ENCODE data around the gene RAB11FIP4.
"Not testable (repeated sequence)": the region's sequence is repeated elsewhere in the genome, so short reads cannot be mapped to it uniquely, and the experiment has no call there.

RAB11FIP4 gene, protein sequence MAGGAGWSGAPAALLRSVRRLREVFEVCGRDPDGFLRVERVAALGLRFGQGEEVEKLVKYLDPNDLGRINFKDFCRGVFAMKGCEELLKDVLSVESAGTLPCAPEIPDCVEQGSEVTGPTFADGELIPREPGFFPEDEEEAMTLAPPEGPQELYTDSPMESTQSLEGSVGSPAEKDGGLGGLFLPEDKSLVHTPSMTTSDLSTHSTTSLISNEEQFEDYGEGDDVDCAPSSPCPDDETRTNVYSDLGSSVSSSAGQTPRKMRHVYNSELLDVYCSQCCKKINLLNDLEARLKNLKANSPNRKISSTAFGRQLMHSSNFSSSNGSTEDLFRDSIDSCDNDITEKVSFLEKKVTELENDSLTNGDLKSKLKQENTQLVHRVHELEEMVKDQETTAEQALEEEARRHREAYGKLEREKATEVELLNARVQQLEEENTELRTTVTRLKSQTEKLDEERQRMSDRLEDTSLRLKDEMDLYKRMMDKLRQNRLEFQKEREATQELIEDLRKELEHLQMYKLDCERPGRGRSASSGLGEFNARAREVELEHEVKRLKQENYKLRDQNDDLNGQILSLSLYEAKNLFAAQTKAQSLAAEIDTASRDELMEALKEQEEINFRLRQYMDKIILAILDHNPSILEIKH

DNA sequence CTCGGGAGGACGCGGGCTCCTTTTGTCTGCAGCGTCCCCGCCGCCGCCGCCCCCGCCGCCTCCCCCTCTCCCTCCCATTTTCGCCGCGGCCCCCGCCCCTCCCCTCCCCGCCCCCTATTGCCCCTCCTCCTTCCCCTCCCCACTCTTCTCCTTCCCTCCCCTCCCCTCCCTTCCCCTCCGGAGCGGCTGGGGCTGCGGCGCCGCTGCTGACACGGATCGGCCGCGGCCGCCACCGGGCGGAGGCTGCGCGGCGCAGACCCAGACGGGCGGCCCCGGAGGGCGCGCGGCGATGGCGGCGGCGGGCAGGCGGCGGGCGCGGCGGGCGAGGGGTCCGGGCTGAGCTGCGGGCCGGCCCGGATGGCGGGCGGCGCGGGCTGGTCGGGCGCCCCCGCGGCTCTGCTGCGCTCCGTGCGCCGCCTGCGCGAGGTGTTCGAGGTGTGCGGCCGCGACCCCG, at the start of gene RAB11FIP4:
TSS of gene RAB11FIP4 (plus strand) at position 180 of the 454 bp plus-strand sequence. CDS start at position 358, 178 bp downstream.
- no peak for DNase-seq (ENCODE audit: low spot score)

DNA sequence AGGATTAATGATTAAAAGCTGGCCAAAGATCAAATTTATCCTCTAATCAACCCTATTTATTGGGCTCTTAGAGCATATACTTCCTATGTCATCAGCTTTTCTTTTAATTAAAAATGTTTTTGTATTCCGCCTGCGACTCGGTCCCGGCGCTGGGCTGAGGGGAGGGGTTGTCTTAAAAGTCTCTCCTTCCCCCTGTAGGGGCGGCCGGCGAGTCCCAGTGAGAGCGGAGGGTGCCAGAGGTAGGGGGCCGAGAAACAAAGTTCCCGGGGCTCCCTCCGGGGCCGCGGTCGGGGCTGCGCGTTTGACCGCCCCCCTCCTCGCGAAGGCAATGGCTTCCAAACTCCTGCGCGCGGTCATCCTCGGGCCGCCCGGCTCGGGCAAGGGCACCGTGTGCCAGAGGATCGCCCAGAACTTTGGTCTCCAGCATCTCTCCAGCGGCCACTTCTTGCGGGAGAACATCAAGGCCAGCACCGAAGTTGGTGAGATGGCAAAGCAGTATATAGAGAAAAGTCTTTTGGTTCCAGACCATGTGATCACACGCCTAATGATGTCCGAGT, 46.2 kb upstream of the RAB11FIP4 start:
- not testable (repeated sequence) for DNase-seq (ENCODE audit: low spot score)

DNA sequence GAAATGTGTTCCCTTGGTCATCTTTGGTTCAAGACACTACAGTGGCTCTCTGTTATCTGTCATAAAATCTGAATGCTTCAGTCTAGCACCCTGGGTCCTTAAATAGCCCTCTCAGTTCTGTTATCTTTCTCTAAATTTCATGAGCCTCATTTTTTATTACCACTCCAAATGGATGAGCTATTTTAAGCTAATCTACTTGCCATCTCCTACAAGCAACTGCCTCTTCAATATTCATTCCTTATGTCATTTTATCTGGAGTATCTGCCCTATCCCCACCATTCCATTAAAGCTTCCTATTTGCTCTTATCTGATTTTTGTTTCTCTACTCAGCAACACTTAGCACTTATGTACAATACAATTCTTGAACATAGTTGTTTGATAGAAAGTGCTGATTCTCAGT, 42.0 kb upstream of the RAB11FIP4 start:
- DNase-seq (ENCODE audit: low spot score), result no peak

DNA sequence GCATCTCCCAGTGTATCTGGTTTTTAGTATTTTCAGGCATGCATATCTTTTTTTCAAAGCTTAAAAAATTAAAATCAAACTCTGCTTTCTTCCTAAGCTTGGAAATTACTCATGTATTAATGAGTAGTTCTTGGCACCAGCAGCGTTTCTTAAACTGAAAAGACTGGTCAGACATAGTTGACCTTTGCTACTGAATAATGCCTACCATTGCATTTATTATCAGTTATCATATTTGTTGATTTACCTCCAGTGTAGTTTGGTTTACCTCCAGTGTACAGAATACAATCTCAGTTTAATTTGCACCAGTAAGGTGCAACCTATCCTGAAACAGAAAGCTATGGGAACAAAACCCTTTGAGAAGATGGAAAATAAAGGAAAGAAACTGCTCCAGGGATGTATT, 35.5 kb upstream of the RAB11FIP4 start:
- DNase-seq (ENCODE audit: low spot score), result no peak

DNA sequence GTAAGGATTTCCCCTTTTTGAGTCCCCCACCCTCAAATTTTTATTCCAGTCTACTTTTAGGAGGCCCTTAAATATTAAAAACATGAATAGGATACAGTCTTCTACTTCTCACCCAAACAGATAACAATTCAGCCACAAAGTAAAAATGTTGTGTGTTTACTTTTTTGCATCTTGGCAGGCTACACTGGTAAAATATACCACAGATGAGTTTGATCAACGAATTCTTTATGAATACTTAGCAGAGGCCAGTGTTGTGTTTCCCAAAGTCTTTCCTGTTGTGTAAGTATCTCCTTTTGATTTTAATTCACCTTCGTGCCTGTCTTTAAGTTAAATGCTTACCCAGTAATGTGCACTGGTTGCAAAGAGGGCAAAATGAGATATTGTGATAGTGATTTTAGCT, 34.4 kb upstream of the RAB11FIP4 start:
- no peak for DNase-seq (ENCODE audit: low spot score)

DNA sequence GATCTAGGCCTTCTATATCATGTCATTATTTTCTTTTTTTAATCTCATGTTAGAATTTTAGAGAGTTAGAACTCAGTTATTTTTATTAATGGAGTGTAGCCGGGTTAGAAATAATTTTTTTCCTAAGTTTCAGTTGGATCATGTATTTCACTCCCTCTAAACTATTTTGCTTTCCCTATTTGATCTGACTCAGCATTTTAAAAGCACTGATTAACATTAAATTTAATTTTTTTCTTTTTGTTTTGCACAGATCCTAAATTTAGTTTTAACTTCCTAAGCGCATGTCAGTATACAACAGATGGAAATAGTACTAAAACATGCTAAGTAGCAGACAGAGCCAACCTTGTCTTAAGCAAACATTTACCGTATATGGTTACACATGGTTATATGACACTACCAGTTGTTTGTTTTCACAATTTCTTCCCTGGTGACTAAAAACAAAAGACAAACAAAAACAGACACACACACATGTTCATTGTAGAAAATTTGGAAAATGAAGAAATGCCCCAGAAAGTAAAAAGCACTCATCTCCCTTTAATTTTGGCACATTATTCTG, 33.6 kb upstream of the RAB11FIP4 start:
- no peak for DNase-seq (ENCODE audit: low spot score)

DNA sequence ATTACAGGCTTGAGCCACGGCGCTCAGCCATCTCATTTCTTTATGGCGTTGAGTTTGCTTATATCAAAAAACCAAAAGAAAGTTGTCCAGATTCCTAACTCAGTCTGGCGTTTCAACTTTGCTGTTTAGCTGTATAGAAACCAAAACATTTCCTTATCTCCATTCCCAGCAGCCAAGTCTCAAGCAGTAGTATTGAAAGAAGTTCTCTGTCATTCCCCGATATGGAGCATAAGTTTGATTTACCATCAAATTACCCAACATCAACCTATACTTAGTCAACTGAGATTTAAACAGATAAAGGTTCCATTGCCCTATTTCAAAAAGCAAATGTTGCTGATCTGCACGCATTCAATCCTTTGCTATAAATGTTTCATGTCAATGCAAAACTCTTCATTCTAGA, 27.5 kb upstream of the RAB11FIP4 start:
- DNase-seq (ENCODE audit: low spot score), result no peak

DNA sequence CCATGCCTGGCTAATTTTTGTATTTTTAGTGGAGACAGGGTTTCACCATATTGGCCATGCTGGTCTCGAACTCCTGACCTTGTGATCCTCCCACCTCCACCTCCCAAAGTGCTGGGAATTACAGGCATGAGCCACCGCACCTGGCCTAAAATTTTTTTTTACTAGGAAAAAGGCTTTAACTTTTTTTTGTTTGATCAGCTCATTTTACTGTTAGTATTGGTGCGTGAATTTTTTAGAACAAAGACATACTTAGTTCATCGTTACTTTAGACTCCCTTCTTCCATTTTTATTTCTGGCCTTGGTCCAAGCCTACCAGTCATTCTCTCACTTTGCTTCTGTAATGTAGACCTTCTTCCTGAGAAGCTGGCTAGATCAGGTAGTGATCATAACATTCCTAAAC, 25.4 kb upstream of the RAB11FIP4 start:
- no peak for DNase-seq (ENCODE audit: low spot score)

DNA sequence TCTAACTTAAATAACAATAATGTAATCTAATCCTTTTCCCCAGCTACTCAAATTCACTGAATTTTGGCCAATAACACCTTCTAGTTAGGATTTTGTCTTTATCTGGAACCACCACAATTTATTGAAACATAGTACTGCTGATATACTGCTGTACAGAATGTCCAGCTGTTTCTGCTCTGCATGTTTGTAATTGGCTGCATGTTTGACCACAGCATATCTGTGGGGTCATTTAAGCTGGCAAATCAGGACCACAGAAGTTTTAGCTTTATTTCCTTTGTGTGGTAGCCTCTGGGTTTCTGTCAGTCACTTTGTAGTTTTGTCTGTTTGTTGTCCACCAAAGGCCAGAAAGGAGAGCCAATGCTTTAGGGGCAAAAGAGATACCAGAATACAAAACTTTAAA, 22.2 kb upstream of the RAB11FIP4 start:
- DNase-seq (ENCODE audit: low spot score), result no peak

DNA sequence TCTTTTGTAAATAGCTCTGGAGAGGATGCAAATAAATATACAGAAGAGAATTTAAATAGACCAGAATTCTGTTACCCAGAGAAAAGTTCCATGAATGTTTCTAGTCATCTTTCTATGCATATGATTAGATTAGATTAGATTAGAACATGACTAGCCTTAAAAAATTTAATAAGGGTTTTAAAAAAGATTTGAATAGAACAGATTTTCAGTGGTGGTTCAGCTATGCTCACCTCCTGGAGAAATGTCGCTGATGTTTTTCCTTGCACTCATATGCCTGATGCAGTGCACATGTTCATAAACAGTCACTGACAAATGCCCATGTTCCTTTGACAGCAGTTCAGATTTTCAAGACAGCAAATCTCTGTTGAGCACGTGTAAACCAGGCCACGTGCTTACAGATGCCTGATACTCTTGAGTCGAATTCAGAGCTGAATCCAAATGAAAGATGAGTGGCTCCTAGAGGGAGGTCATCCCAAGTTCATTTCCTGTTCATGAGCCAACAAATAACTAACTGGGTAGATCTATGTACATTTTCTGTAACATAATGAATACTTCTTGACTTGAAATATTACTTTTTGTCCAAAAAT, 19.9 kb upstream of the RAB11FIP4 start:
- DNase-seq (ENCODE audit: low spot score), result peak; percentile 38

DNA sequence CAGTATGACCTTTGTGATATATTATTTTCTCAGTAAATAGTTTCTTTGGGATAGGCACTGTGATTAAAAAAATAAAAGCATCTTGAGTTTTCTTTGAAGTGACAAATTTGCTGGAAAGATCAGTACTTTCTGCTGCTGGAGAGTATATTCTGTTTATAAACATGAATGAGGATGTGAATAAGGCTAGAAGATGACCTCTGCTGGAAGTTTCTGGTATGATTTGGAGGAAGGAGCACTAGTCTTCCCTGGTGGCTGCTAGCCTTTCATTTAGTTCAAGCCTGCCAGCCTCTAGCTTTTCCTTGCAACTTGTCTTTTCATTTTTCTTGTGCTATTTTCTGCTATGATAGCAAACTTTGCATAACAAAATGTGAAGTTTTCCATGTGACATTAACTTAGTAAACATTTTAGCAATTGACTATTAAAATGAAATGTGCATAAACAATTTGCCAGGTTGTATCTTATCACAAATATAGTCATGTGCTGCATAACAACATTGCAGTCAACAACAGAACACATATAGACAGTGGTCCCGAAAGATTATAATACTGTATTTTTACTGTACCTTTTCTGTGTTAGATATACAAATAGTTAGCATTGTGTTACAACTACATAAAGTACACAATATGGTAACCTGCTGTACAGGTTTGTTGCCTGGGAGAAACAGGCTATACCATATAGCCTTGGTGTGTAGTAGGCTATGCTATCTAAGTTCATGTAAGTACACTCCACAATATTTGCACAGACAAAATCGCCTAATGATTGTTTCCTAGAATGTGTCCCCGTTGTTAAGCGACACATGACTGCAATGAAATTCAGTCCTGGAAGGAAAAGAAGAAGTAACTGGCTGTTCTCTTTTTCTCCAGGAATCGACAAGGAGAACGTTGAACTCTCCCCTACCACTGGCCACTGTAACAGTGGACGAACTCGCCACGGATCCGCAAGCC, 18.1 kb upstream of the RAB11FIP4 start:
- DNase-seq (ENCODE audit: low spot score), result peak; percentile 96

DNA sequence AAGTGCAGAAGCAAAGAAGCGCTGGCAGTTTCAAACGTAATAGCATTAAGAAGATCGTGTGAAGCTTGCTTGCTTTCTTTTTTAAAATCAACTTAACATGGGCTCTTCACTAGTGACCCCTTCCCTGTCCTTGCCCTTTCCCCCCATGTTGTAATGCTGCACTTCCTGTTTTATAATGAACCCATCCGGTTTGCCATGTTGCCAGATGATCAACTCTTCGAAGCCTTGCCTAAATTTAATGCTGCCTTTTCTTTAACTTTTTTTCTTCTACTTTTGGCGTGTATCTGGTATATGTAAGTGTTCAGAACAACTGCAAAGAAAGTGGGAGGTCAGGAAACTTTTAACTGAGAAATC, 17.4 kb upstream of the RAB11FIP4 start:
- DNase-seq (ENCODE audit: low spot score), result no peak

DNA sequence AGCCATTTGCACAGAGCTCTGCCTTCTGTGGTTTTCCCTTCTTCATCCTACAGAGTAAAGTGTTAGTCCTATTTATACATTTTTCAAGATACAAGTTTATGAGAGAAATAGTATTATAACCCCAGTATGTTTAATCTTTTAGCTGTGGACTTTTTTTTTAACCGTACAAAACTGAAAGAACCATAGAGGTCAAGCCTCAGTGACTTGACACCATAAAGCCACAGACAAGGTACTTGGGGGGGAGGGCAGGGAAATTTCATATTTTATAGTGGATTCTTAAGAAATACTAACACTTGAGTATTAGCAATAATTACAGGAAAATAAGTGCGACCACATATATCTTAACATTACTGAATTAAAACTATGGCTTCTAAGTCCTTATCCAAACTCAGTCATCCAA, 17.0 kb upstream of the RAB11FIP4 start:
- no peak for DNase-seq (ENCODE audit: low spot score)

DNA sequence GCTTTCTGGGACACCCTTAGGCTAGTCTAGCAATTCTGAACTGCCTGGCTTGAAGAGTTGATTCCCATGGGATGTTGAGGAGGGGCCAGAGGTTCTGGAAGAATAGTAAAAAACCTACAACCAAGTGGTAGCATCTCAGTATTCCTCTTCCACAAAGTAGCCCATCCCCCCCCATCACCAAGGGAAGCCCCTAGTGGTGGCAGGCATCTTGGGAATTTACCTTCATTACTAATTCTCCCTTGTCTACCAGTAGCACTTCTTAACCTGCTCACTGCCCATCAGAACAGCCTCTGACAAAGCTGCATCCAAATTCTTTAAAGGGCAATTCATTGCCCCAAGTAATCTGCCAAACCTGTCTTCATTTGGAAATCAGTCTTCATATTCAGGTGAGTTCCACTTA, 12.8 kb upstream of the RAB11FIP4 start:
- no peak for DNase-seq (ENCODE audit: low spot score)

DNA sequence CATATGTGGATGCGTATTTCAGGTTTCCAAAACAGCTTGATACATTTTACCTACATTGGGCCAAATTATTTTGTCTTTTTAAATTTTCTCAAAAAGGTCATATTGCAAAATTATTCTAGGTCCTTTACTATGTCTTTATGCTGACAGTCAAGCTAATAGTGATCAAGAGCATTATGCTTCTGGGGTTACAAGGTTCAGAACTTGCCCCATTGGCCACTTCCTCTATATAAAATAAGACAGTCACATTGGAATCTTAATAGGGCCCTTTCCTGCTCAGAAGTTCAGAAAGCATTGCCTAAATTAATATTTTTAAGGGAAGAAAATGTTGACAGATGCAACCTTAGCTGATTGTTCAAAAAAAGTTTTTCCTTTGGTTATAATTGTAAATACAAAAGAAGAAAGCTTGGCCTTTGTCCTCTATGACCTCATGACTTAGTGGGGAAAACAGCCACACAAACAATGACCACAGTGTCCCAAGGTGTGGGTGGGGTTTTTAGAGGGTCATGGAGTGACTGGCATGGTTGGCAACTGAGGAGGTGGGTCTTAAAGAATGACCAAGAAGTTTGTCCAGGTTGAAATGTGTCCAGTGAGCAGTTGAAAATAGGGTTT, 11.8 kb upstream of the RAB11FIP4 start:
- DNase-seq (ENCODE audit: low spot score), result peak; percentile 76

DNA sequence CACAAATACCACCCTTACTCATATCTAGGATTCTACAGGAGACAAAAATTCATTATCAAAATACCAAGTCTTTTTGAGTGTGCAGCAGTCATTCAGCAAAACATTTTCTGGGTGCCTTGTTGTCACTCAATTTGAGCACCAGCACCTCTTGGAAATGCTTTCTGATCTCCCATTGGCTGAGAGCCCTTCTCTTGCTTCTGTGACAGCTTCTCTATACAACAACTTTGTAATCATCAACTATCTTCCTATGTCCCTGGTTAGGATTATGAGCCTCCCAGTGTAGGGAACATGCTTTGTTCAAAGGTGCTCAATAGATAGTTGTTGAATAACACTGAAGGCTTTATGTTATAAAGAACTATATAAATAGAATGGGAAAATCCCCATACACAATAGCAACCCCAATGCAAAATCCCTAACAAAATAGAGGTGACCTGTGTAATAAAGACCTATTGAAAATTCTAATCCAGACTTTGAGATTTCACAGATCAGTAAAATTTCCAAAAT, 10.3 kb upstream of the RAB11FIP4 start:
- DNase-seq (ENCODE audit: low spot score), result peak; percentile 55

DNA sequence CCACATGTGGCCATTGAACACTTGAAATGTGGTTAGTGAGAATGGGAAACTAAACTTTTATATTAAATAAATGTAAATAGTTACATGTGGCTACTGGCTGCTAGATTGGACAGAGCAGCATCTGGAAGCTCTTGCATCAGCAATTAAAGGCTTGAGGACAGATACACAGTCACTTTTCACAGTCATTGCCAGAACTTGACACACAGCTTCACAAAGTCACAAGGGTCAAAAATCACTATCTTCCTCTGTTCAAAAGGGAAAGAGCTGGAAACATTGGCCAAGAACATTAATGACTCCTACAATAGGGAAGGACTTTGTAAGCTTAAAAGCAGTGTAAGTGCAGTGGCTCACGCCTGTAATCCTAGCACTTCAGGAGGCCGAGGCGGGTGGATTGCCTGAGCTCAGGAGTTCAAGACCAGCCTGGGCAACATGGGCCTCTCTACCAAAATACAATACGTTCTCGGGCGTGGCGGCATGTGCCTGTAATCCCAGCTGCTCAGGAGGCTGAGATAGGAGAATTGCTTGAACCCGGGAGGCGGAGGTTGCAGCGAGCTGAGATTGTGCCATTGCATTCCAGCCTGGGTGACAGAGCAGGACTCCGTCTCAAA, 8.7 kb upstream of the RAB11FIP4 start:
- DNase-seq (ENCODE audit: low spot score), result peak; percentile 35

DNA sequence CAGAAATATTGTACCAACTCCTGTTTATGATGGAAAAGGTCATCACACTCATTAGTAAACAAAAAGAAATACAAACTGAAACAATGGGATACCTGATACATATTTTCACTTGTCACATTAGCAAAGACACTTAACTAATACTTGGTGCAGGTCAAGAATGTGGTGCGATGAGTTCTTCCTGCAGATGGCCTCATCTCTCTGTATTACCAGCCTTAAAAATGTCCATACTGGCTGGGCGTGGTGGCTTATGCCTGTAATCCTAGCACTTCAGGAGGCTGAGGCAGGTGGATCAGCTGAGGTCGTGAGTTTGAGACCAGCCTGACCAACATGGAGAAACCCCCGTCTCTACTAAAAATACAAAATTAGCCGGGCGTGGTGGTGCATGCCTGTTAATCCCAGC, 8.0 kb upstream of the RAB11FIP4 start:
- DNase-seq (ENCODE audit: low spot score), result not testable (repeated sequence)

DNA sequence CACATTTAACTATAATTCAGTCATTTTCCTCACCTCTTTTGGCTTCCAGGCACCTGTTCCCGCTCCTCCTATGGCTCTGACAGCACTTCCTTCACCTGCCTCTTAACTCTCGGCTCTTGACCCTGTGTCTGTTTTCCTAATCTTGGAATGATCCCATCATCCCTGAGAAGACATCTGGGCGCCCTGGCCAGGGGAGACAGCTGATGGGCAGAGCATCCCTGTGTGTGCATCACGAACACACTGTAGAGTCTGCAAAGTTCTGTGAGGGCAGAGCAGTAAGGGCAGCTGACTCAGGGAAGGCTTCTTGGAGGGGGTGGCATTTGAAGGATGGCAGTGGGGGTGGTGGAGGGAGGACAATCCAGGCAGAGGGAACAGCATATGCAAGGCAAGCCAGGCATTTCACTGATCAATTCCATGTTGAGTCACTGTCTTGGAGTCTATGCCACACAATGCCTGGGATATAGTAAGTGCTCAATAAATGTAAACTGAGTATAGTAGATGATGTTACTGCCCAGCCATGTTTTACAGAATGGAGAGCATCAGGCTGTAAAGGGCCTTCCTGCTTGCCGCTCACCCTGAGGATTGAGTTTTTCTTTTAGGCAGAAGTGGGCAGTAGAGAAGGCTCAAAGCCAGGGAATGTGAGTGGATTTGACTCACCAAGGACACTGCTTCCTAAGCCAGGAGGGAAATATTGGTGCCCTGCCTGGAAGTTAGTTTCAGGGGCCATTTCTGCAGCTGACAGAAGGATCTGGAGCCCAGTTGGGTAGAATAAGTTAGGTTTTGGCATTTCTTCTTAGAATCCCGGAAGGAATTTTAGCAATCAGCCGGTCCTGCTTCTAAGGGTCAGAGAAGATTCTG, 5.8 kb upstream of the RAB11FIP4 start:
- no peak for DNase-seq (ENCODE audit: low spot score)
